ENCODE data around the gene MTMR10.

DNA sequence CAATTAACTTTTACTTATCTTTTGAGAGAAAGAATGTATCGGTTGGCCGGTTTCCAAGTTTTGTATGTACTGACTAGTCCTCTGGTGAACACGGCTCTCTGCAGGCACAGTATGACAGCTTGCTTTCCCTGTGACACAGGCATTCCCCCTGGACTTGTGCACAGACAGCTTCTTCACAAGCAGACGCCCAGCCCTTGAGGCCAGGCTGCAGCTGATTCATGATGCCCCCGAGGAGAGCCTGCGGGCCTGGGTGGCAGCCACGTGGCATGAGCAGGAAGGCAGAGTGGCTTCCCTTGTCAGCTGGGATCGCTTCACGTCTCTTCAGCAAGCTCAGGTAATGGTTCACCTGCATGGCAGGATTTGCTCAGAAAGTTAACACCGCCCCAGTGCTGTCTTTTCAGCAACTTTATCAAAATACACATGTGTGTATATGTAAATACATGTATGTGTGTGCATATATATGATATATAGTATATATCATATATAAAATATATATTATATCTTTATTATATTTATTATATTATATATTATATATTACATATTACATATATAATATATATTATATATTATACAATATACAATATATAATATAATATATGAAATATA lies 62.3 kb downstream of the MTMR10 start:
- no peak for TF ChIP-seq POLR2A (IDR thresholded peaks at IDR 0.05)
- TF ChIP-seq, protein P1, sequence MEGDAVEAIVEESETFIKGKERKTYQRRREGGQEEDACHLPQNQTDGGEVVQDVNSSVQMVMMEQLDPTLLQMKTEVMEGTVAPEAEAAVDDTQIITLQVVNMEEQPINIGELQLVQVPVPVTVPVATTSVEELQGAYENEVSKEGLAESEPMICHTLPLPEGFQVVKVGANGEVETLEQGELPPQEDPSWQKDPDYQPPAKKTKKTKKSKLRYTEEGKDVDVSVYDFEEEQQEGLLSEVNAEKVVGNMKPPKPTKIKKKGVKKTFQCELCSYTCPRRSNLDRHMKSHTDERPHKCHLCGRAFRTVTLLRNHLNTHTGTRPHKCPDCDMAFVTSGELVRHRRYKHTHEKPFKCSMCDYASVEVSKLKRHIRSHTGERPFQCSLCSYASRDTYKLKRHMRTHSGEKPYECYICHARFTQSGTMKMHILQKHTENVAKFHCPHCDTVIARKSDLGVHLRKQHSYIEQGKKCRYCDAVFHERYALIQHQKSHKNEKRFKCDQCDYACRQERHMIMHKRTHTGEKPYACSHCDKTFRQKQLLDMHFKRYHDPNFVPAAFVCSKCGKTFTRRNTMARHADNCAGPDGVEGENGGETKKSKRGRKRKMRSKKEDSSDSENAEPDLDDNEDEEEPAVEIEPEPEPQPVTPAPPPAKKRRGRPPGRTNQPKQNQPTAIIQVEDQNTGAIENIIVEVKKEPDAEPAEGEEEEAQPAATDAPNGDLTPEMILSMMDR (IDR thresholded peaks at IDR 0.05), result no peak

Measured in vagina (tissue), 2 donors.